Mesenchymal stem cell (in vitro differentiated cells and primary cell): Measurements from ENCODE around the gene CMTM1.

Experiments used
- DNase-seq: peaks from one replicate; pipeline ENCODE4 v3.0.0-alpha.2; 2013
- H2AFZ ChIP-seq: one replicate; pipeline ENCODE4 v1.6.1; 2013; ENCODE audit warnings: low read depth, mild to moderate bottlenecking, control low read depth, inconsistent platforms, low read length, moderate library complexity
- H2AK5ac ChIP-seq: 2 replicates; pipeline ENCODE4 v1.6.1; 2013; ENCODE audit warnings: low read length, moderate library complexity, mild to moderate bottlenecking, inconsistent platforms; ENCODE audit not compliant: severe bottlenecking
- H2BK120ac ChIP-seq: one replicate; pipeline ENCODE4 v1.6.1; 2013; ENCODE audit warnings: low read depth, mild to moderate bottlenecking, inconsistent platforms, low read length, moderate library complexity
- H2BK12ac ChIP-seq, 2 experiments: one replicate each; pipeline ENCODE4 v1.6.1; 2013; ENCODE audit warnings: inconsistent platforms in 2 of 2, low read length in 2 of 2, mild to moderate bottlenecking in 2 of 2, moderate library complexity in 2 of 2, control low read depth in 1 of 2
- H2BK15ac ChIP-seq: one replicate; pipeline ENCODE4 v1.6.1; 2013; ENCODE audit warnings: mild to moderate bottlenecking, low read depth, inconsistent platforms; ENCODE audit not compliant: poor library complexity, severe bottlenecking
- H2BK5ac ChIP-seq: 2 replicates; pipeline ENCODE4 v1.6.1; 2013; ENCODE audit warnings: low read depth, mild to moderate bottlenecking, low read length, control low read depth, inconsistent platforms; ENCODE audit not compliant: poor library complexity, severe bottlenecking
- H3K14ac ChIP-seq, 2 experiments: one replicate each; pipeline ENCODE4 v1.6.1; 2013; ENCODE audit warnings: inconsistent platforms in 2 of 2, low read length in 2 of 2, control low read depth in 1 of 2, mild to moderate bottlenecking in 1 of 2, moderate library complexity in 1 of 2
- H3K18ac ChIP-seq, 2 experiments: one replicate each; pipeline ENCODE4 v1.6.1; 2013; ENCODE audit warnings: inconsistent platforms in 2 of 2, low read length in 2 of 2, control low read depth in 1 of 2, low read depth in 1 of 2, mild to moderate bottlenecking in 1 of 2
- H3K23ac ChIP-seq, 2 experiments: one replicate each; pipeline ENCODE4 v1.6.1; 2013; ENCODE audit warnings: inconsistent platforms in 2 of 2, low read length in 2 of 2, mild to moderate bottlenecking in 2 of 2, moderate library complexity in 2 of 2, control low read depth in 1 of 2
- H3K27ac ChIP-seq: 2 replicates; pipeline ENCODE4 v1.5.1; 2013; ENCODE audit warnings: mild to moderate bottlenecking, moderate library complexity, low read length, control low read depth, inconsistent platforms; ENCODE audit not compliant: poor library complexity, severe bottlenecking
- H3K27me3 ChIP-seq, 2 experiments: 2 replicates each; pipeline versions ENCODE4 v1.6.1 to v1.7.0; 2013; ENCODE audit warnings: low read length in 2 of 2, mild to moderate bottlenecking in 2 of 2, moderate library complexity in 2 of 2, control low read depth in 1 of 2, inconsistent platforms in 1 of 2; ENCODE audit not compliant: control insufficient read depth in 1 of 2, insufficient read depth in 1 of 2
- H3K36me3 ChIP-seq, 2 experiments: 2 replicates each; pipeline versions ENCODE4 v1.6.1 to v1.7.0; 2013; ENCODE audit warnings: low read length in 2 of 2, control low read depth in 1 of 2, inconsistent platforms in 1 of 2, low read depth in 1 of 2, mild to moderate bottlenecking in 1 of 2; ENCODE audit not compliant: insufficient read depth in 2 of 2, control insufficient read depth in 1 of 2
- H3K4ac ChIP-seq, 2 experiments: one replicate each; pipeline ENCODE4 v1.6.1; 2013; ENCODE audit warnings: inconsistent platforms in 2 of 2, low read length in 2 of 2, mild to moderate bottlenecking in 2 of 2, moderate library complexity in 2 of 2, control low read depth in 1 of 2, low read depth in 1 of 2
- H3K4me1 ChIP-seq: 2 replicates; pipeline ENCODE4 v1.6.1; 2013; ENCODE audit warnings: low read depth, low read length, control low read depth; ENCODE audit not compliant: control insufficient read depth, insufficient read depth
- H3K4me2 ChIP-seq: 2 replicates; pipeline ENCODE4 v1.6.1; 2013; ENCODE audit warnings: low read length, mild to moderate bottlenecking, inconsistent platforms; ENCODE audit not compliant: poor library complexity, severe bottlenecking
- H3K4me3 ChIP-seq, 2 experiments: 2 replicates each; pipeline versions ENCODE4 v1.5.1 to v1.7.0; 2013; ENCODE audit warnings: low read length in 2 of 2, mild to moderate bottlenecking in 2 of 2, control low read depth in 1 of 2, low read depth in 1 of 2; ENCODE audit not compliant: insufficient read depth in 1 of 2
- H3K79me1 ChIP-seq: replicated peaks from 2 replicates; pipeline ENCODE4 v1.6.1; 2013; ENCODE audit warnings: mild to moderate bottlenecking, control low read depth, low read length, inconsistent platforms; ENCODE audit not compliant: poor library complexity, severe bottlenecking
- H3K9ac ChIP-seq: 2 replicates; pipeline ENCODE4 v1.7.0; 2013; ENCODE audit warnings: mild to moderate bottlenecking, low read length, moderate library complexity
- H3K9me3 ChIP-seq: 2 replicates; pipeline ENCODE4 v1.7.0; 2013; ENCODE audit warnings: mild to moderate bottlenecking, low read length; ENCODE audit not compliant: control insufficient read depth
- H4K8ac ChIP-seq: one replicate; pipeline ENCODE4 v1.6.1; 2013; ENCODE audit warnings: inconsistent platforms, mild to moderate bottlenecking, low read length, moderate library complexity
- H4K91ac ChIP-seq: one replicate; pipeline ENCODE4 v1.6.1; 2013; ENCODE audit warnings: mild to moderate bottlenecking, low read length, inconsistent platforms
- WGBS: methylation state at CpG from one replicate; pipeline ENCODE4 v1.1.7; 2013; ENCODE audit warnings: mixed read lengths; 5-methylcytosine and 5-hydroxymethylcytosine counted together

The CMTM1 gene

DNA sequence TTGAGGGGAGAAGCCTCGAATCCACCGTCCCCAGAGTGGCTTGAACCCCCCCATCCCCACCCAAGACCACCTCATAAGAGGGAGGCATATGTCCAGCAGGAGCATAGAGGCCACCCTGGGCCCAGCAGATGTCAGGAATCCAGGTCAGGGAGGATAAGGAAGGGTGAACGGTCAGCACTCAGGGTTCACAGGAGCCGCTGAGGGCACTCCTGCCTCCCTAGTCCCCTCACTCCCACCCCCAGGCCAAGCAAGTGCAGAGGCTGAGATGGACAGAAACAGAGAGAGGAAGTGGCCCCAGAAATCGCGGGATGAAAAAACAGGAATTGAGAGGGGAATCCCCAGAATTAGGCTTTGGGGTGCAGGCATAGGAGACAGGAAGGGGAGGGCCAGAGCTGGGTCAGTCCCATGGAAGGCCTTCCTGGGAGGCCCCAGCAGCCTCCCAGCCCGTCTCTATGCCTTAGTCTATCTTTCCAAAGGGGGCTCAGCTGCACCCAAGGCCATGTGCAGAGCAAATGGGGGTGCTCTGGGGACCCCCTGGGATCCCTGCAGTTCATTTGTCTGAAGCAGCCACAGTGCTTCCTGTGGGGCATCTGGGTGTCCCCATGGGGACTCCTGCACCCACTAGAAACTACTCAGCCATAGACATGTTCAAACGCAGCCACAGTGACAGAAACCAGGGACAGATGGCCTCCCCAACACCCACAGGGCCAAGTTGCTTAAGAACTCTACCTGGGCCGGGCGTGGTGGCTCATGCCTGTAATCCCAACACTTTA lies 39.9 kb downstream of the CMTM1 start:
- Histone ChIP-seq H3K4me1 (peaks cover 52% of the 10 kb centered on the region), H2AK5ac (peak overlapping the region; percentile 57), H4K8ac (peak overlapping the region; percentile 65), H2BK5ac (peak overlapping the region; percentile 86), H3K4me3 (peak overlapping the region; percentile 78 to 81), H2BK15ac (peak overlapping the region; percentile 12), H2BK12ac (peak overlapping the region in 1 of 2 experiments; percentile 37), H3K9ac (peak overlapping the region; percentile 81), H4K91ac (peak overlapping the region; percentile 84), H3K27ac (peak overlapping the region; percentile 89), H3K36me3 (peaks cover 29 to 40% of the 10 kb centered on the region in 2 experiments), H3K9me3 (no peaks in the 10 kb centered on the region), H3K27me3 (no peaks in the 10 kb centered on the region), H3K4me2 (peak overlapping the region; percentile 80), H3K18ac (peak overlapping the region; percentile 84 to 86), H3K23ac (peak overlapping the region in 1 of 2 experiments; percentile 85), H2AFZ (no peak overlapping the region), H3K4ac (peak overlapping the region; percentile 67 to 86), H3K14ac (peak overlapping the region in 1 of 2 experiments; percentile 95), H3K79me1 (peaks cover 8% of the 10 kb centered on the region), H2BK120ac (peak overlapping the region; percentile 95)
- 69% methylated on average over 8 of the region's 10 CpGs for WGBS
- peak; percentile 15 for DNase-seq

DNA sequence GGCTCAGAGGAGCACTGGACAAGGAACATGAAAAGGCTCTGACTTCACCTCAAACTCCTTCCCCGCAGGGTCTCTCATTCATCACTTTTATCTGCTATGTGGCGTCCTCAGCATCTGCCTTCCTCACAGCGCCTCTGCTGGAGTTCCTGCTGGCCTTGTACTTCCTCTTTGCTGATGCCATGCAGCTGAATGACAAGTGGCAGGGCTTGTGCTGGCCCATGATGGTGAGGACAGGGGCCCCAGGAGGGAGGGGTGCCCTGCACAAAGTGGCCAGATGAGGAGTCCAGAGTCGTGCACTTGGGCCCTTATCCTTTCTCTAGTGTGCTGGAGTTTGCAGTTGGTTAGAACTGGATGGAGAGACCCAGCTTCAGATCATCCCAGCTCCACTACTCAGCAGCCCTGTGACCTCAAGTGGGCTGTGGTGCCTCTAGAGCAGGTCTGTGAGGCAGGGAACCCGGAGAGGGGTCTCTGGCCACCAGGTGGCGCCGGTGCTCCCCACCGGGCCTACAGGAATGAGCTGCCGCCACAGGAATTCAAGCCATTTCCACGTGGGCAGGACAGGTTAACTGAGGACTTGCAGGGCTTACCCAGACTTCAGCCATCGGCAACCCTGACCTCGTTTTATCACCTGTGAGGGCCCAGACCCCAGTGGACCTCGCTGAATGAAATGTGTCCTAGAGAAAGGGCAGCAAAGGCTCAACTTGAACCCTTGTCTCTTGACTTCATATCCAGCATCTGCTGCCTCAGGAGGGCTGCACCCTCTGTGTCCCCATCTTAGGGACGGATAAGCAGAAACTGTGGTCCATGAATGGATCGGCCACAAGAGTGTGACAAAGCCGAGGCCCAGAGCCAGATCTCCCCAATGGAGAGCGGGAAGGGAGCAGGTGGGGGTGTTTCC lies 42.3 kb downstream of the CMTM1 start:
- Histone ChIP-seq H3K4me1 (peaks cover 52% of the 10 kb centered on the region), H3K27ac (peak overlapping the region; percentile 75), H3K79me1 (peaks cover 12% of the 10 kb centered on the region), H3K27me3 (no peaks in the 10 kb centered on the region), H3K9ac (peak overlapping the region; percentile 29), H3K4me3 (no peak overlapping the region), H4K8ac (peak overlapping the region; percentile 49), H2AK5ac (peak overlapping the region; percentile 70), H2BK5ac (no peak overlapping the region), H2BK12ac (peak overlapping the region; percentile 30 to 70), H3K9me3 (no peaks in the 10 kb centered on the region), H3K4me2 (no peak overlapping the region), H3K23ac (peak overlapping the region in 1 of 2 experiments; percentile 46), H2BK120ac (no peak overlapping the region), H4K91ac (peak overlapping the region; percentile 30), H2AFZ (no peak overlapping the region), H3K36me3 (peaks cover 53 to 61% of the 10 kb centered on the region in 2 experiments), H2BK15ac (no peak overlapping the region), H3K14ac (peak overlapping the region in 1 of 2 experiments; percentile 80), H3K18ac (peak overlapping the region; percentile 29 to 38), H3K4ac (peak overlapping the region; percentile 15 to 77)
- 35% methylated on average over 17 of the region's 17 CpGs for WGBS
- DNase-seq, result peak; percentile 86

DNA sequence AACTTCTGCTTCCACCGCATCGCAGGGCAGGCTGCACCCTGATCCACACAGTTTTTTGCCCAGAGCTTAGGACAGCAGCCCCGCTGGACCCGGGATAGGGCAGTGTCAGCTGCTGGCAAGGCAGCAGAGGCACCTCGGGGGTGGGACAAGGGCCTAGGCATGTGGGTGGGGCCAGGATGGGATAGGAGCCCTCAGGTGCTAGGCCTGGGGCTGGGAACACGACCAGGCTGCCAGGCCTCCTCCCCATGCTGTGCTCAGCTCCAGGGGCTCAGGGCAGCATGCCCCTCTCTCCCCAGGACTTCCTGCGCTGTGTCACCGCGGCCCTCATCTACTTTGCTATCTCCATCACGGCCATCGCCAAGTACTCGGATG lies 42.9 kb downstream of the CMTM1 start:
- Histone ChIP-seq H4K91ac (no peak overlapping the region), H3K14ac (peak overlapping the region in 1 of 2 experiments; percentile 80), H3K4me2 (no peak overlapping the region), H3K27me3 (no peaks in the 10 kb centered on the region), H2BK15ac (peak overlapping the region; percentile 44), H3K36me3 (peaks cover 58 to 65% of the 10 kb centered on the region in 2 experiments), H3K4me3 (no peak overlapping the region), H3K18ac (peak overlapping the region; percentile 29 to 38), H3K79me1 (peaks cover 12% of the 10 kb centered on the region), H2BK5ac (no peak overlapping the region), H3K27ac (peak overlapping the region; percentile 75), H2AFZ (no peak overlapping the region), H2BK12ac (peak overlapping the region; percentile 30 to 70), H2AK5ac (peak overlapping the region; percentile 70), H3K9ac (peak overlapping the region; percentile 29), H3K9me3 (no peaks in the 10 kb centered on the region), H3K4me1 (peaks cover 49% of the 10 kb centered on the region), H2BK120ac (no peak overlapping the region), H3K4ac (peak overlapping the region; percentile 15 to 77), H3K23ac (peak overlapping the region in 1 of 2 experiments; percentile 46), H4K8ac (peak overlapping the region; percentile 57)
- no peak for DNase-seq
- 88% methylated on average over 12 of the region's 12 CpGs for WGBS
